Epithelial cell of proximal tubule (primary cell): ENCODE measurements around the gene CCNQ. TPM values are rescaled to one million over a fixed set of nuclear protein-coding genes. Genes with fewer than 3 reads are reported as not detected.

Experiments used
- DNase-seq: peaks from one replicate; pipeline ENCODE4 v3.0.0-alpha.2; 2011; ENCODE audit warnings: low read depth
- H3K4me3 ChIP-seq: 2 replicates; pipeline ENCODE4 v1.5.1; 2011; ENCODE audit warnings: low read depth, mild to moderate bottlenecking, low read length
- total RNA-seq: library from RNA; depleted of rRNA; stranded (reverse); fragments of >200 nt; gene quantifications from 2 replicates; pipeline ENCODE4 v1.2.3, GENCODE V29; 2015
- TF ChIP-seq, protein P1 (sequence below): conservative IDR thresholded peaks from 2 replicates; pipeline ENCODE4 v1.5.1; 2012; ENCODE audit warnings: low read depth, mild to moderate bottlenecking, low read length

The CCNQ gene
- total RNA-seq, 1 donor from 2014 or later = 31.4 TPM

DNA sequence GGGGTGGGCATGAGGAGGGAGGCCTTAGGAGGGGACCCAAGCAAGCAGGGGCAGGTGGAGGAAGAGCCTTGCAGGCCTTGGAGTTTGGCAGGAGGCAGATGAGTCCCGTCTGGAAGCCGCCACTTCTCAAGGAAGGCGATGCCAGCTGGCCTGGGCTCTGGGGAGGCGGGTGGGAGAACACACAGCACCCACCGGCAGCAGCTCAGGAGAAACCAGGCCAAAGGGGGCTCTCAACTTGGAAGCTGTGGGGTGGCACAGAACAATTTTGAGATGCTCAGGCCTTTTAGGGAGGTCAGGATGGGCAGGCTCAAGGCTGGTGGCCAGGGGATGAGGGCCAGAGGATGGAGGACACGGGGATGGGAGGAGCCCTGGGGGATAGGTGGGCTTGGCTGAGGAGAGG lies 36.4 kb upstream of the CCNQ start:
- DNase-seq = no peak
- TF ChIP-seq, protein P1, sequence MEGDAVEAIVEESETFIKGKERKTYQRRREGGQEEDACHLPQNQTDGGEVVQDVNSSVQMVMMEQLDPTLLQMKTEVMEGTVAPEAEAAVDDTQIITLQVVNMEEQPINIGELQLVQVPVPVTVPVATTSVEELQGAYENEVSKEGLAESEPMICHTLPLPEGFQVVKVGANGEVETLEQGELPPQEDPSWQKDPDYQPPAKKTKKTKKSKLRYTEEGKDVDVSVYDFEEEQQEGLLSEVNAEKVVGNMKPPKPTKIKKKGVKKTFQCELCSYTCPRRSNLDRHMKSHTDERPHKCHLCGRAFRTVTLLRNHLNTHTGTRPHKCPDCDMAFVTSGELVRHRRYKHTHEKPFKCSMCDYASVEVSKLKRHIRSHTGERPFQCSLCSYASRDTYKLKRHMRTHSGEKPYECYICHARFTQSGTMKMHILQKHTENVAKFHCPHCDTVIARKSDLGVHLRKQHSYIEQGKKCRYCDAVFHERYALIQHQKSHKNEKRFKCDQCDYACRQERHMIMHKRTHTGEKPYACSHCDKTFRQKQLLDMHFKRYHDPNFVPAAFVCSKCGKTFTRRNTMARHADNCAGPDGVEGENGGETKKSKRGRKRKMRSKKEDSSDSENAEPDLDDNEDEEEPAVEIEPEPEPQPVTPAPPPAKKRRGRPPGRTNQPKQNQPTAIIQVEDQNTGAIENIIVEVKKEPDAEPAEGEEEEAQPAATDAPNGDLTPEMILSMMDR = no peak
- no peak overlapping the region for H3K4me3 ChIP-seq

DNA sequence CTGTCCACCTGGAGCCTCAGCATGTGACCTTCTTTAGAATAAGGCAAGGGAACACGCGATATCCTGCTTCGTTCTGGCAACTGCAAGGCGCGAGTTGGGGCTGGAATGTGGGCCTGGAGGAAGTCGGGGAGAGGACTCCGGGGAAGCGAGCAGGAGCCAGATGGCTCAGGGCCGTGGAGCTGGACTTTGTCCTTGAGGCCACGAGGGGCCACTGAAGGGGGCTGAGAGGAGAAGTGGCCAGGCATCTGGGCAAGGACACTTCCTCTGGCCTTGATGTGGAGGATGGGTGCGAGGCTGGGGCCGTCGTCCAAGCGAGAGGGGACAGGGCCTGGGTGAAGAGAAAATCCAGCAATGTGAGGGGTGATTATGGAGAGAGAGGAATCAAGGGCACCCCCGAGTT lies 35.9 kb upstream of the CCNQ start:
- no peak for DNase-seq
- no peak overlapping the region for H3K4me3 ChIP-seq
- TF ChIP-seq, protein P1 = no peak

DNA sequence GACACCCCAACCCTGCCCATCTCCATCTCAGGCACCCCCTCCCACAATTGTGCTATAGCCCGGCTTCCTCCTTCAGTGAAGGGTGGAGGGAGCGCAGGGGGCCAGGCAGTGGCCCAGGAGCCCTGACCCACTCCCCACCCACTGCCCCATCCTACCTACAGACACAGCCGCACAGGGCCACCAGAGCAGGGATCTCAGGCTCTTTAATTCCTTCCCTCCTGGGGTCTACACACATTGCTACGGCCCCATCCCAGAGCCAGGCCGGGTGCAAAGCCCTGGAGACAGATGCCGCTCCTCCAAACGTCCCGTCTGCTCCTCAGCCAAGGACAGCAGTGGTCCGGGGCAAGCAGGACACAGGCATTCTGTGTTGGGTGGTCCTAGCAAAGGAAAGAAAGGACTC lies 35.3 kb upstream of the CCNQ start:
- no peak overlapping the region for H3K4me3 ChIP-seq
- no peak for DNase-seq
- TF ChIP-seq, protein P1 = no peak

DNA sequence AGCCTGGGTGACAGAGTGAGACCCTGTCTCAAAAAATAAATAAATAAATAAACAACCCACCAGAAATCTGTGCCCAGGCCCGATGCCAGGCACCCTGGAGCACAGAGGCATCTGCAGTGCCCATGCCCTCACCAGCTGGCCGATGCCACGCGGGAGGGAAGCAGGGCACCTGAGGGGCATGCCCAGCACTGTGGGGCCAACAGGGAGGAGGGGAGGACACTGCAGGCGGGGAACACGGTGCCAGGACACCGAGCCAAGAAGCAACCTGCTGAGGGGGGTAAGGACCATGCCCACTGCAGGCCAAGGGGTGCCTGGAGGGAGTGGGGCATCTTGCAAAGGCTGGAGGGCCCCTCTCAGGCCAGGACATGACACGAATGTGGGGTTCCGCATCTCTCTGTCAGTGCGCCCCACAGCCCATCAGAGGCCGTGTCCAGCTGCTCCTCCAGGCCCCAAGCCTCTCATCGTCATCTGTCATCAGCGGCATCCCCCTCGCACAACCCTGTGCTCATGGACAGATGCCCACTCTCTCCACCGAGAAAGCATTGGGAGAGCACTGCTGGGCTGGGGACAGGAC lies 34.8 kb upstream of the CCNQ start:
- no peak overlapping the region for H3K4me3 ChIP-seq
- no peak for DNase-seq
- TF ChIP-seq, protein P1 = no peak

DNA sequence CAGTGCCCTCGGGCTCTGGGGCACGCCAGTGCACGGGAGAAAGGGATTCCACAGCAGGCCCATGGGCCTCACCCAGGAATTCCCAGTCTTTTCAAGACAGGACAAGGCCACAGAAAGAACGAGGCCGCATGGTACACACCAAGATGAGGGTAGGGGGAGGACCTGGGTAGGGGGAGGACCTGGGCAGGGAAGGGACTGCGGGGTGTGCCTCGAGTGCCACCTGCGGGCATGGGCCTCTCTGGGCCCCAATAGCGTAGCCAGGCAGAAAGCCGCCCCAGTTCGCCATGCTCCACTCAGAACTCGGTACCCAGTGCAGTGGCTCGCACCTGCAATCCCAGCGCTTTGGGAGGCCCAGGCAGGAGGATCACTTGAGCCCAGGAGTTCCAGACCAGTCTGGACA lies 34.1 kb upstream of the CCNQ start:
- TF ChIP-seq, protein P1 = no peak
- no peak overlapping the region for H3K4me3 ChIP-seq
- DNase-seq = no peak

DNA sequence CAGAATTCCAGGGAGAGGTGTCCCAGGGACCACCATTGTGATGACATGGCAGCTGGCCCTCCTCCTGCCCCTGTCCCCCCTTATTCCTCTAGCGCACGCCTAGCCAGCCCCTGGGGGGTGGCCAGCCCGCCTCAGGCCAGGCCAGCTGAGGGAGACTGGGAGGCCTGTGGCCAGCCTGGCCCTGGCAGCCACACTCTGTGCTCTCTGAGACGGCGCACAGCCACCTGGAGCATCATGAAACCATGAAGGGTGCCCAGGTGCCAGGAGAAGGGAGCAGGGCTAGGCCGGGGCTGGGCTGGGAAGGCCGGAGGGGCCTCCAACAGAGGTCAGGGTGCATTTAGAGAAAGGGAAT lies 33.6 kb upstream of the CCNQ start:
- TF ChIP-seq, protein P1 = no peak
- no peak overlapping the region for H3K4me3 ChIP-seq
- DNase-seq = no peak

DNA sequence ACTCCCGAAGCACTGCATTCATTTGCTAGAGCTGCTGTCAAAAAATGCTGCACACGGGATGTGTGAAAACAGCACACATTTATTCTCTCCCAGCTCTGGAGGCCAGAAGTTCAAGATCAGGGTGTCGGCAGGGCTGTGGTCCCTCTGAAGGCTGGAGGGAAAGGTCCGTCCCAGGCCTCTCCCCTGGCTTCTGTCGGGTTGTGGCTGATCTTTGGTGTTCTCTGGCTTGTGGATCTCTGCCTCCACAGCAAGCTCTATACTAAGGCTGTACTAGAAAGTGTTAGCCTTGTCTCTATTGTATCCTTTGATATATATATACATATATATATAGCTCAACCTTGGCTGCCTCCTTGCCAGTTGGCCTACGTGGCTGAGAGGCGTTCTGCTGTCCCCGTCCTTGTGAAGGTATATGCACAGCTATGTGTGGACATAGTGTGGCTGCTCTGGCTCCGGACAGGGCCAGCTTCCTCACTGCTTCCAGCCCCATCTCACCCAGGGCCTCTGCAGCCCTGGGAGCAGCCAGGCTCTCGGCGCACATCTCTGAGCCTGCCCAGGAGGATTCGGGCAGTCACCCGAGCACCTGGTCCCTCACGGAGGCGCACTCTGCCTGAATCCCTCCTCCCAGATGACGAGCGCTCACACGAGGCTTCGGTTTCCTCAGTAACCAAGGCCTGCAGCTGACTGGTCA lies 33.1 kb upstream of the CCNQ start:
- TF ChIP-seq, protein P1 = no peak
- DNase-seq = no peak
- no peak overlapping the region for H3K4me3 ChIP-seq
